Measurements from ENCODE around the gene FABP1. TPM values are rescaled to one million over a fixed set of nuclear protein-coding genes. Genes with fewer than 3 reads are reported as not detected.
A peak's percentile ranks its signal among the peaks of the same experiment; 100 is the strongest.

FABP1 gene
- not detected for total RNA-seq

DNA sequence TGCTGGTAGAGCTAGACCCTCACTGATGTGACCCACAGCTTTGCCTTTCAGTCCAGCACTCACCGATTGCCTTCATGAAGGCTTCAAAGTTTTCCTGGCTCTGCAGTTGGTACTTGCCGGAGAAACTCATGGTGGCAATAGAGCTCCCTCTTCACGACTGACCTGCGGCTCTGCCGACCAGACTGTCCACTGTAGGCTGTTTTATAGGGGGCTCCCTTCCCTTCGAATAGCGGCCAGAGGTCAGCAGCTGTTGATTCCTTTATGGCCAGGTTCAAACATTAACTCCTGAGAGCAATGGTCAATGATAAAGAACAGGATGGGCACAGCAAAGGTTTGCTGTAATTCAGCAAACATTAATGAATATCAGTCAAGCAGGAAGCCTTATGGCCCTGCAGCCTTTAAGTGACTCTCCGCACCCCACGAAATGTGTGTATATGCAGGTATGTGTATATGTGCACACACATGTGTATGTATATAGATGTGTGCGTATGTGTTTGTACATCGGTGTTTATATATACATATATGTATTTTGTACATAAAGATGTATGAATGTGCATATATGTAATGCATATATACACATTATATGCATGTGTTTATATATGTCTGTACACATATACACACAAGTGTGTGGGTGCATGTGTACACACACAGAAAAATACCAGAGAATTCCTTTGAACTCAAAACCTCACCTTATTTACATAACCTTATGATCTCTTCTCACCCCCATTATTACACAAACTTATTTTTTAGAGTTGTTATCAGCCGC, at the start of gene FABP1:
TSS of gene FABP1 (minus strand) at position 175 of the 766 bp plus-strand sequence. CDS start at position 130, 45 bp downstream.
- Histone ChIP-seq H3K9ac (ENCODE audit: low read depth in 1 of 3, low read length in 3 of 3) (no peak within 1 kb of the TSS), H3K36me3 (ENCODE audit: control insufficient read depth in 3 of 3, insufficient read depth in 3 of 3, low read length in 3 of 3) (no peaks in the 10 kb centered on the region), H3K27me3 (ENCODE audit: control insufficient read depth in 3 of 3, insufficient read depth in 3 of 3, low read length in 3 of 3) (peaks cover 0 to 4% (median 0%) of the 10 kb centered on the region in 3 donors), H3K9me3 (ENCODE audit: control insufficient read depth in 3 of 3, low read length in 3 of 3) (no peaks in the 10 kb centered on the region), H3K4me3 (ENCODE audit: low read length in 3 of 3) (no peak within 1 kb of the TSS), H3K27ac (ENCODE audit: low read depth, low read length) (no peak within 1 kb of the TSS), H3K4me1 (ENCODE audit: control insufficient read depth in 3 of 3, insufficient read depth in 3 of 3, low read length in 3 of 3) (no peaks in the 10 kb centered on the region)

GRCh38 chr2:88177556-88177955, 49.7 kb upstream of the FABP1 start:
- Histone ChIP-seq H3K27ac (ENCODE audit: low read depth, low read length) (peak overlapping the region; percentile 46), H3K4me1 (ENCODE audit: control insufficient read depth in 3 of 3, insufficient read depth in 3 of 3, low read length in 3 of 3) (peaks cover 16 to 38% (median 28%) of the 10 kb centered on the region in 3 donors), H3K27me3 (ENCODE audit: control insufficient read depth in 3 of 3, insufficient read depth in 3 of 3, low read length in 3 of 3) (no peaks in the 10 kb centered on the region), H3K9ac (ENCODE audit: low read depth in 1 of 3, low read length in 3 of 3) (no peak overlapping the region), H3K4me3 (ENCODE audit: low read length in 3 of 3) (no peak overlapping the region), H3K9me3 (ENCODE audit: control insufficient read depth in 3 of 3, low read length in 3 of 3) (no peaks in the 10 kb centered on the region), H3K36me3 (ENCODE audit: control insufficient read depth in 3 of 3, insufficient read depth in 3 of 3, low read length in 3 of 3) (peaks cover 12 to 30% (median 19%) of the 10 kb centered on the region in 3 donors)

- Histone ChIP-seq H3K27ac (ENCODE audit: low read depth, low read length) (no peak overlapping the region), H3K4me1 (ENCODE audit: control insufficient read depth in 3 of 3, insufficient read depth in 3 of 3, low read length in 3 of 3) (peaks cover 16 to 44% (median 29%) of the 10 kb centered on the region in 3 donors), H3K9me3 (ENCODE audit: control insufficient read depth in 3 of 3, low read length in 3 of 3) (no peaks in the 10 kb centered on the region), H3K4me3 (ENCODE audit: low read length in 3 of 3) (no peak overlapping the region), H3K9ac (ENCODE audit: low read depth in 1 of 3, low read length in 3 of 3) (peak overlapping the region in 1 of 3 donors; percentile 1), H3K36me3 (ENCODE audit: control insufficient read depth in 3 of 3, insufficient read depth in 3 of 3, low read length in 3 of 3) (peaks cover 12 to 21% (median 18%) of the 10 kb centered on the region in 3 donors), H3K27me3 (ENCODE audit: control insufficient read depth in 3 of 3, insufficient read depth in 3 of 3, low read length in 3 of 3) (no peaks in the 10 kb centered on the region)
These were observed 48.6 kb upstream of the FABP1 start for GRCh38 chr2:88176352-88176984.

DNA sequence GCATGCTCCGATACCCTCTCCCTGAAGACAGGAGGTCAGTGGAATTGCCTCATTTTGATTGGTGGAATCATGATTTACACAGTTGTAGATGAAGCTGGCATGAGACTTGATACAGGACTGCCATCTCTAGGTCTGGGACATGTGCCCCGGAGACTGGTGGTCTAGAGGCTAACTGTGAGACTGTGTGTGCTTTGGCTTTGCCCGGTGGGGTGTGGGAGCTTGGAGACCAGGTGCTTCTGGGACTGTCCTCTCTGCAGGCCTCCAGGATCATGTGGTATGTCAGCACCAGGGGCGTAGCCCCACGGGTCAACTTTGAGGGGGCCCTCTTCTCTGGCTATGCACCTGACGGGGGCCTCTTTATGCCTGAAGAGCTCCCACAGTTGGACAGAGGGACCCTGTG, 45.0 kb upstream of the FABP1 start:
- Histone ChIP-seq H3K36me3 (ENCODE audit: control insufficient read depth in 3 of 3, insufficient read depth in 3 of 3, low read length in 3 of 3) (peaks cover 4 to 9% (median 5%) of the 10 kb centered on the region in 3 donors), H3K27ac (ENCODE audit: low read depth, low read length) (no peak overlapping the region), H3K9ac (ENCODE audit: low read depth in 1 of 3, low read length in 3 of 3) (no peak overlapping the region), H3K27me3 (ENCODE audit: control insufficient read depth in 3 of 3, insufficient read depth in 3 of 3, low read length in 3 of 3) (no peaks in the 10 kb centered on the region), H3K4me1 (ENCODE audit: control insufficient read depth in 3 of 3, insufficient read depth in 3 of 3, low read length in 3 of 3) (peaks cover 25 to 49% (median 33%) of the 10 kb centered on the region in 3 donors), H3K9me3 (ENCODE audit: control insufficient read depth in 3 of 3, low read length in 3 of 3) (peaks cover 0 to under 1% (median 0%) of the 10 kb centered on the region in 3 donors), H3K4me3 (ENCODE audit: low read length in 3 of 3) (no peak overlapping the region)

DNA sequence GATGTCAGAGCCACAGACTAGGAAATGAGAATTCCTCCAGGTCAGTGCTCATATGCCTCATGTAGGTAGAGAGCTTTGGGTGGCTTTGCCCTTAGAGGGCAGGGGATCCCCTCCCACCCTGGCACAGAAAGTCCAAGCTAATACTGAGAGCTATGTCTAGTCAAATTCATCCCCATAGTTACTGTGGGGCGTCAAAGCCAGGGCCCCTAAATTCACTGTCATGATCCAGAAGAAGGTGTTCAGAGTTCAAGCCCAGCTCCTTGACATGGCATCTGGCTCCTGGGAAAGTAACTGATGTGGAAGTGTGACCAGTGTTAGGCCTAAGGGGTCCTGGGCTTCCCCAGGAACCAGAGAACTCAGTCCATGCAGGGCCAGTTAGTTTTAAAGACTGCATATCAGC, 44.1 kb upstream of the FABP1 start:
- H3K27ac ChIP-seq (ENCODE audit: low read depth, low read length) = no peak overlapping the region
- H3K4me1 ChIP-seq (ENCODE audit: control insufficient read depth in 3 of 3, insufficient read depth in 3 of 3, low read length in 3 of 3) = peaks cover 20 to 40% (median 25%) of the 10 kb centered on the region in 3 donors
- H3K27me3 ChIP-seq (ENCODE audit: control insufficient read depth in 3 of 3, insufficient read depth in 3 of 3, low read length in 3 of 3) = no peaks in the 10 kb centered on the region
- H3K9me3 ChIP-seq (ENCODE audit: control insufficient read depth in 3 of 3, low read length in 3 of 3) = peaks cover 0 to 1% (median 0%) of the 10 kb centered on the region in 3 donors
- peaks cover 4 to 9% (median 5%) of the 10 kb centered on the region in 3 donors for H3K36me3 ChIP-seq (ENCODE audit: control insufficient read depth in 3 of 3, insufficient read depth in 3 of 3, low read length in 3 of 3)
- H3K9ac ChIP-seq (ENCODE audit: low read depth in 1 of 3, low read length in 3 of 3) = no peak overlapping the region
- H3K4me3 ChIP-seq (ENCODE audit: low read length in 3 of 3) = no peak overlapping the region

- Histone ChIP-seq H3K4me3 (ENCODE audit: low read length in 3 of 3) (peak overlapping the region; percentile 79 to 86 (median 80)), H3K27me3 (ENCODE audit: control insufficient read depth in 3 of 3, insufficient read depth in 3 of 3, low read length in 3 of 3) (no peaks in the 10 kb centered on the region), H3K27ac (ENCODE audit: low read depth, low read length) (peak overlapping the region; percentile 86), H3K4me1 (ENCODE audit: control insufficient read depth in 3 of 3, insufficient read depth in 3 of 3, low read length in 3 of 3) (peaks cover 9 to 26% (median 18%) of the 10 kb centered on the region in 3 donors), H3K9ac (ENCODE audit: low read depth in 1 of 3, low read length in 3 of 3) (peak overlapping the region; percentile 85 to 95 (median 90)), H3K9me3 (ENCODE audit: control insufficient read depth in 3 of 3, low read length in 3 of 3) (peaks cover 0 to 1% (median 0%) of the 10 kb centered on the region in 3 donors), H3K36me3 (ENCODE audit: control insufficient read depth in 3 of 3, insufficient read depth in 3 of 3, low read length in 3 of 3) (peaks cover 4 to 9% (median 4%) of the 10 kb centered on the region in 3 donors)
These were observed 42.6 kb upstream of the FABP1 start for GRCh38 chr2:88170472-88170892.

DNA sequence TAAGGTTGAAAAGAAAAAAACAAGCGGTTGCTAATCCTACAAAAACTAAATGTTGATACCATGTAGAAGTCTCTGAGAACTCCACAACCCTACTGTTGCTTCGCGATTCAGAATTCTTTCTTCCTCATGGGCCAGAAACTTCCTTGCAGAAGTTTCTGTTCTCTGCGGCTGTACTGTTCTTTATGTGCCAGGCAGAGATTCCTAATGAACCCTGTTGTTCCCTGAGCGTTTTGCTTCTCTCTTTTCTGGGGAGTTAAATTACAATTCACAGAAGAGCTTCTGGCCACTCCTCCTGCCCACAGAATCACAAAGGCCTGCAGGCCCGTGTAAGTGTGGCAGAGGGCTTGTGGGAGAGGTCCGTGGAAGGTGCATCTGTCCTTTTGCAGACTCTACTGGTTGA, 40.5 kb upstream of the FABP1 start:
- Histone ChIP-seq H3K9me3 (ENCODE audit: control insufficient read depth in 3 of 3, low read length in 3 of 3) (peaks cover 0 to 1% (median 0%) of the 10 kb centered on the region in 3 donors), H3K9ac (ENCODE audit: low read depth in 1 of 3, low read length in 3 of 3) (no peak overlapping the region), H3K27ac (ENCODE audit: low read depth, low read length) (no peak overlapping the region), H3K27me3 (ENCODE audit: control insufficient read depth in 3 of 3, insufficient read depth in 3 of 3, low read length in 3 of 3) (no peaks in the 10 kb centered on the region), H3K4me1 (ENCODE audit: control insufficient read depth in 3 of 3, insufficient read depth in 3 of 3, low read length in 3 of 3) (peaks cover 9 to 29% (median 19%) of the 10 kb centered on the region in 3 donors), H3K4me3 (ENCODE audit: low read length in 3 of 3) (no peak overlapping the region), H3K36me3 (ENCODE audit: control insufficient read depth in 3 of 3, insufficient read depth in 3 of 3, low read length in 3 of 3) (no peaks in the 10 kb centered on the region)

- Histone ChIP-seq H3K36me3 (ENCODE audit: control insufficient read depth in 3 of 3, insufficient read depth in 3 of 3, low read length in 3 of 3) (no peaks in the 10 kb centered on the region), H3K4me1 (ENCODE audit: control insufficient read depth in 3 of 3, insufficient read depth in 3 of 3, low read length in 3 of 3) (peaks cover 9 to 27% (median 17%) of the 10 kb centered on the region in 3 donors), H3K27me3 (ENCODE audit: control insufficient read depth in 3 of 3, insufficient read depth in 3 of 3, low read length in 3 of 3) (no peaks in the 10 kb centered on the region), H3K4me3 (ENCODE audit: low read length in 3 of 3) (no peak overlapping the region), H3K27ac (ENCODE audit: low read depth, low read length) (no peak overlapping the region), H3K9me3 (ENCODE audit: control insufficient read depth in 3 of 3, low read length in 3 of 3) (peaks cover 0 to 1% (median 0%) of the 10 kb centered on the region in 3 donors), H3K9ac (ENCODE audit: low read depth in 1 of 3, low read length in 3 of 3) (no peak overlapping the region)
These were observed 39.9 kb upstream of the FABP1 start for GRCh38 chr2:88167740-88168139.

- H3K4me3 ChIP-seq (ENCODE audit: low read length in 3 of 3) = no peak overlapping the region
- peaks cover 0 to 11% (median 8%) of the 10 kb centered on the region in 3 donors for H3K4me1 ChIP-seq (ENCODE audit: control insufficient read depth in 3 of 3, insufficient read depth in 3 of 3, low read length in 3 of 3)
- H3K9me3 ChIP-seq (ENCODE audit: control insufficient read depth in 3 of 3, low read length in 3 of 3) = peaks cover 0 to 1% (median 0%) of the 10 kb centered on the region in 3 donors
- no peaks in the 10 kb centered on the region for H3K27me3 ChIP-seq (ENCODE audit: control insufficient read depth in 3 of 3, insufficient read depth in 3 of 3, low read length in 3 of 3)
- H3K36me3 ChIP-seq (ENCODE audit: control insufficient read depth in 3 of 3, insufficient read depth in 3 of 3, low read length in 3 of 3) = no peaks in the 10 kb centered on the region
- H3K27ac ChIP-seq (ENCODE audit: low read depth, low read length) = no peak overlapping the region
- H3K9ac ChIP-seq (ENCODE audit: low read depth in 1 of 3, low read length in 3 of 3) = no peak overlapping the region
These were observed 37.6 kb upstream of the FABP1 start for GRCh38 chr2:88165332-88166003.

Data from skeletal muscle tissue (tissue), 4 donors.